Ovary (tissue), 3 donors: ENCODE measurements around the gene CPNE4.

ENCODE experiments used
- CTCF ChIP-seq, 3 donors: fragments of 450-650 bp in 2 of 3; fragments of 200-600 bp in 1 of 3; IDR thresholded peaks; one replicate each; pipeline versions ENCODE4 v1.5.1 to v1.8.0; 2016 to 2022; ENCODE audit warnings: antibody characterized with exemption in 3 of 3, mild to moderate bottlenecking in 1 of 3
- EP300 ChIP-seq: sonication (generic); formaldehyde crosslinking; IDR thresholded peaks from one replicate; pipeline ENCODE4 v1.6.1; 2017; ENCODE audit warnings: antibody characterized with exemption
- donor health status: DM: no; HTN: no; CAD: no.

GRCh38 chr3:132073771-132074170 is 39.0 kb upstream of the CPNE4 start:
- TF ChIP-seq CTCF (IDR thresholded peaks at IDR 0.05) (no peak), EP300 (no peak)
